HS-5 (cell line): ENCODE measurements around the gene MYMK.

Source experiments
- DNase-seq: peaks from one replicate; pipeline ENCODE4 v3.0.0-alpha.2; 2012; ENCODE audit warnings: low read depth

Gene MYMK

DNA sequence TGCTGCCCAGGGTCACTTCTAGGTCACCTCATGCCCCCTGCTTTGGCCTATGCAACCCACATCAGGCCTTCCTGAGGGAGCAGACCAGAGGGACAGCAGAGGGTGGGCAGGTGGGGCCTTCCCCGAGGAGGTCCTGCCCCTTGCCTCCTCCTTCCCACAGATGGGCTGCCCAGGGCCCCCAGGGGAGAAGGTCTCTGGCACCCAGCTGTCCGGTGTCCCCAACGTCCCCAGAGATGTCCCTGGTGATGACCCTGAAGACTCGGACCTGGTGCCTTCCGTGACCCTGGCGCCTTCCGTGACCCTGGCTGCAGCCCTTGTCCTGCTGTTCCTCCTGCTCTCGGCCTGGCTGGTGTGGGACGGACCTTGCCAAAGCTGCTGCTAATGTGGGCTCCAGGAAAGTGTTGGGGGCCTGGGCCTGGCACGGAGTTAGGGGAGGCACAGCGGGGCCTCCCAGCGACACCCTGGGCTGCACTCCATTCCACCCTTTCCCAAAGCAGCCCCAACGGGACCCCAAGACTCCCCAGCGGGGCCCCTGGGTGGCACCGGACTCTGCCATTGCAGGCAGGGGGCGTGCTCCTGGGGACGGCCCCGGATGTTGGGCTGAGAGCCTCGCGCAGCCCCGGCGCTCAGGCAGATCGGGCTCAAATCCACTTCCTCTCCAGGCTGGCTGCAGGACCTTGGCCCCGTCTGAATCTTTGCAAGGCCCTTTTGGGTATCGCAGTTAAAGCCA lies 39.1 kb downstream of the MYMK start:
- no peak for DNase-seq

DNA sequence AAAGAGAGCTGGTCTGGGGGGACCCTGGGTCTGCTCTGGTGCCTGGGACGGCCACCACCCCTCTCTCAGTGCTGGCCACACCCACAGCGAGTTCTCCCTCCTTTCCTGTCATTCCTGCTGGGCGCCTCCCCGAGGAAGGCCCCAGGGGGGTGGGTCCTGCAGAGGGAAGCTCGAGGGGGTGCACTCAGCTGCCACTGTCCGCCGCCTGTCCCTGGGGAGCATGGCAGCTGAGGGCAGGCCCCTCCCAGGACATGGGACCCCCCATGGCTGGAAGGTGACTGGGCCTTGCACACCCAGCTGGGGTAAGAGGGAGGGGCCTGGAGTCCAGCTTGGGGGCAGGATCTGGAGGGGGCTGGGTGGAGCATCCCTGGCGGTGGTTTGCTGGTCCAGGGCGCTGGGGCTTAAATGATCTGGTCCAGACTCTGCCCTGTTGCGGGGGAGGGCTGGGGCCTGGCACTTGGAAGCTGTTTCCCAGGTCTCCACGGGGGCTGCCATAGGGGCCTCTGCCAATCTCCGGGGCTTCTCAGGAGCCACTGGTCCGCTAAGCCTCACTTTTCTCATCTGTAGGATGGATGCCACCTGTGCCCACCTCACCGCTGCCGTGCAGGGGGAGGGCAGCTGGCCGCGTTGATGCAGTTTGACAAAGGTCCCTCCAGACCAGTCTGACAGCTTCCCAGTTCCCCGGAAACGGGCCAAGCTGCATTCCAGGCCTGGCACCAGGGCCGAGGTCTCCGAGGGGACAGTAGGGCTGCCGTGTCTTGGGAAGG lies 39.9 kb downstream of the MYMK start:
- DNase-seq = no peak

DNA sequence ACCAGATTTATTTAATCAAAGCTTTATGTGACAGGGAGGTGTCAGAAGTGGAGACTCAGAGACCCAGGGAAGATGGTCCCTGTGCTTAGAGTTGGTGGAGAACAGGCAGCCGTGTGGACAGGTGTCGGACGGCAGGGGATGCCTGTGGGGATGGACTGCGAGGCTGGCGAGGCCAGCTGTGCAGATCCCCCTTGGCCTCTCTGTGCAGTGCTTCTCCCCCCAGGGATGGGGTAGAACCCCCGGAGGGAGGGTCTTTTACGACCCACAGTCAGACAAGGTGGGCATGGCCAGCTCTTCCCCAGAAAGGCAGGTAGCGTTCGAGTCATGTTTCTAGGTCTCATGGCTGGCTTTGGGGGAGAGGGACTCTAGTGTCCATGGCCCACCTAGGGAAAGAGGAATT lies 41.1 kb downstream of the MYMK start:
- no peak for DNase-seq

DNA sequence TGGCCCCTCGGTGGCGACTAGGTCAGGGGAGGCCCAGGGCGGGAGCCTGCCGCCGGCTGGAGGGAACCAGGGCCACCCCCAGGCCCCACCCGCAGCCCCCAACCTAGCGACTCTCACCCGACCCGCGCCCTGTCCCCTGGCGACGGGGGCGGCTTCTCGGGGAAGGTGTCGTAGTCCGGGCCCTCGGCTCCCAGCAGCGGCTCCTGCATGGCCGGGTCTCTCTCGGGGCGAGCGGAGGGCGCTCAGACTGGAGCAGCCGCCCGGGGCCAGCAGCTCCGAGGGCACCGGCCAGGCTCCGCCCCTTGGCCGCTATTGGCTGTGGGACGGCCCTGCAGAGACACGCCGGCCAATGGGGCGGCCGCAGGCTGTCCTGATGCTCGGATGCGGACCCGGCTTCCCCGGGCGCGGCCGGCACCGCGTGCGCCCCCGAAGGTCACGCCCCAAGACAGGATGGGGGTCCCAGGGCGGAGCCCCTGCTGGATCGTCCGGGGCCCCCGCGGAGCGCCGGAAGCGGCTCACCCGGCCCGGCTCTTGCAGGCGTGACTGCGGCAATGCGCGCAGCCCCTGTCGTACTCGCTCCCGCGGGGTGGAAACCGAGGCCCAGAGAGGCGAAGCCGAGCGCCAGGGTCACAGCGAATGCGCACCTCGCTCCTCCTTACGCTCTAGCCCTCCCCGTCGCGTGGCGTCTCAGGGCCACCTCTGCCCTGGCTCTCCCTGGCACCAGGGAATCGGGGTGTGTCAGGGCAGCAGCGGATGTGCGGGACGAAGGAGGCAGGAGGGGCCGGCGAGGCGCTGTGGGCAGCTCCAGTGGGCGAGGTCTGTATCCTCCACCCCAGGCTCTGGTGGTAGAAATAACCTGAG lies 45.7 kb downstream of the MYMK start, which contains the start of gene SLC2A6:
SLC2A6 (minus strand) TSS at position 249 of the 861 bp plus-strand sequence; CDS start at position 209, 40 bp downstream.
- DNase-seq = peak; percentile 49

DNA sequence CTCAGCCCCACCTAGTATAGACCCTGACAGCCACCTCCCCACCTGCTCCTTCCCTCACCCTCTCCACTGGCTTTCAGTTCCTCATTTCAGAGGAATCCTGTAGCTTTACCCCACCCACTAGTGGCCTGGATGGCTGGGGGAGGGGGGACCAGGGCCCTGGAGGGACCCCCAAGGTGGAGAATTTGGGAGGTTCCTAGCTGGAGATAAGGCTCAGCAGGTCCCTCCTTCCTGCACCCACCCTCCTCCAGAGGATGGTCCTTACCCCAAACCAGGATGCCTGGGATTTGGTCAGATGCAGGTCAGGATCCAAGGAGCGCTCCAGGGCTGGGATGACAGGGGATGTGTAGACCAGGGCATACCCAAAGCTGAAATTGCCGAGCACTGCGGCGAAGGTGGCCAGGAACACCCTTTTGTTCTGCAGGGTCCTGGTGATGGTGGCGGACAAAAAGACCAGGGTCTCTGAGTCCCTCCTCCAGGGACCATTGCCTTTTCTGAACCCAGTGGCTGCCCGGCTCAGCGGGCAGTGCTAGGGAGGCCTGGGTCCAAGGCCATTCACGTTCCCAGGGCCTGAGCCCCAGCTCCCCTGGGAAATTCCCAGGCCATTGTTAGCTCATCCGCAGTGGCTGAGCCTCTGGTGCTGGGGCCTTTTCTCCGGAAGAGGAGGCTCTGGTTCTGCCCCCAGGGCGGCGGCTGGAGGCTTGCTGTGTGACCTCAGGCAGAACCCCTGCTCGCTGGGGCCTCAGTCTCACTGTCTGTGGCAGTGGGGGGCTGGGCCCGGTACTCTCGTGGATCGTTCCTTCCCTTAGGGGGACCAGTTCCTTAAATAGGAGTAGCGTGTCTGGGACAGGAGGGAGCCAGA lies 46.5 kb downstream of the MYMK start:
- no peak for DNase-seq

DNA sequence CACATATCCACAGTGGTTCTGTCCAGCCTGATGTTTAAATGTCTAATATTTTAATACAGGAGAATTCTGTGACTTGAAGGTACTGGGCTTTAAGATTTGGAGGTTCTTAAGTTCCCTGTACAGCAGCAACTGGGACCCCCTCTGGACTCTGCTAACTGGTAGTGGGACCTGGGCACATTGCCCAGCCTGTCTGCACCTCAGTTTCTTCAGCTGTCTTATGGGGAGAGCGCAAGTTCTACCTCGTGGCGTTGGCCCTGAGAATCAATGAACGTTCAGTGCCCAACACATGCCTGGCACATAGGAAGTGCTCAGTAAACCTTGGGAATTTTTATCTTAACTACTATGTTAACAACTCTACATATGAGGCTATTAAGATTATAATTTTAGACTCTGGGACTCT lies 47.3 kb downstream of the MYMK start:
- no peak for DNase-seq

DNA sequence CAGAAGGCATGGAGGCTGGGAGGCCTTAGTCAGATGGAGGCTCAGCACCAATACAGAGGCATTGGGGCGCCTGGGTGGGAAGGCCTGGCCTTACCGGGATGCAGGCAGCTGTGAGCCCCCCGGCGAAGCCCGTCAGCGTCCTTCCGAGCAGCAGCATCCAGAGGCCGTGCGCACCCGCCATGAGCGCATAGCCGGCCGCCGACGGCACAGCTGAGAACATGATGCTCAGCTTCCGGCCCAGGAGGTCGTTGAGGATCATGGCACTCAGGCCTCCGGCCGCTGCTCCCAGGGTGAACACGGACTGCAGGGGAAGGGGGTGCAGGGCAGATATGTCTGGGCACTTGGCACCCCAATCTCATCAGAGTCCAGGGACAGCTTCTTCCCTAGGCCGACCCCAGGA lies 47.8 kb downstream of the MYMK start:
- DNase-seq = no peak

DNA sequence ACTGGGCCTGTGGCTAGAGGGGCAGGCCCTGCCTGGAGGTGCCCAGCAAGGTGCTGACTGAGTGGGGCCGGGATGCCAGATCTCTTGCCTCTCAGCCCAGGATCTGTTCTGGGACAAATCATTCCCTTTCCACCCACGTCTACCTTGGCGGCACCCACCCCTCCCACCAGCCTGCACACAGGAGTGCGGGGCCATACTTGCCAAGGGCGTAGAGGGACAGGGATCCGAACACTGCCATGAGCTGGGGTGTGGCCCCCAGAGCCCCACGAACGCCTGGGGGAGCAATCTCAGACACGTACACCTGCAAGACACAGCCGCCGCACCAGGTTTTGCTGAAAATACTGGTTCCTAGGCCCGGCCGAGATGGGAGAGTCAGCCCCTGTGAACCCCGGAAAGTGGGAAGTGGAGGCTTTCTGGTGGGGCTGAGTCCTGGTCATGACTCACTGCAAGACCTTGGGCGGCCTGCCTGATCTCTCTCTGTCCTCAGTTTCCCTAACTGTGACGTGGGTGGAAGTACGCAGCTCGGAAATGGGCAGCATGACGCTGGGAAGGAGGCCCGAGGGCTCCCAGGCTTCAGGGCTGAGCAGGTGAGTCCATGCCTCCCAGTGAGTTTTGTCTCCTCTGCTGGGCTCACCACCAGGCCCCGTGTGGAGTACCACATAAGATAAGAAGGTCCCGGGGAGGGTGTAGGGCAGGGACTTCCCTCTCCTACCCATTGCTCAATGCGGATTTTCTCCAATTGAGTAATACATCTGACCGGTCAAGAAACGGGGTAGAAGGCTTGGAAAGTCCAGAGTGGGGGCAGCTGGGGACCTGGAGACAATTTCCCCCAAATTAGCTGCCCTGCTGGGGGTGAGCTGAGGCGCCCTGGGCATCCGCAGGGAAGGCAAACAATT lies 48.5 kb downstream of the MYMK start:
- DNase-seq = no peak

DNA sequence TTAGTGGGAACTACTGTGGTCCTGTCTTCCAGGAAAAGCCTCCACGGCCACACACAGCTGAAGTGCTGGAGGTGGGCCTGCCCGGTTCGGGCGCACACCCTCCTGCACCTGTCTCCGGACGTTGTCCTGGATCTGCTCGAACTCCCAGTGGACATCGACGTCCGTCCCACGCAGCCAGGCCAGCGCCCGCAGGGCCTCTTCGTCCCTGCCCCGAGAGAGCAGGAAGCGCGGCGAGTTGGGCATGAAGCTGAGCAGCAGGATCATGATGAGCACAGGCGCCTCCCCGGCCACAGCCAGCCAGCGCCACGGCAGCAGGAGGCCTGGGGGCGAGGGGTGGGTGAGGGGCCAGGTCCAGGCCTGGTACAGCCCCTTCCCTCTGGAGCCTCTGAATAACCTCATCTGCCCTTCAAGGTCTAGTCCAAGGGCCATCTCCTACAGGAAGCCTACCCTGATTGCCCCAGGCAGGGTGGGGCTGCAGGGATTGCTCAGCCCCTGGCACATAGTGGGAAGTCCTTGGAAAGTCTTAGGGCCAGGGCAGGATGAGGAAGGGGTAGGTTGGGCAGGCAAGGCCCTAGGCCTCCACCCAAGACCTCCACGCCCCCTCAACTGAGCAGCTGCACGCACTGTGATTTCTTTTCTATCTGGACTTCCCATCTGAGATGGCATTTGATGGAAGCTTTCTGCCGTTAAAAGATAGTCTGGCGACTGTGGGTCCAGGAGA lies 49.3 kb downstream of the MYMK start:
- no peak for DNase-seq

DNA sequence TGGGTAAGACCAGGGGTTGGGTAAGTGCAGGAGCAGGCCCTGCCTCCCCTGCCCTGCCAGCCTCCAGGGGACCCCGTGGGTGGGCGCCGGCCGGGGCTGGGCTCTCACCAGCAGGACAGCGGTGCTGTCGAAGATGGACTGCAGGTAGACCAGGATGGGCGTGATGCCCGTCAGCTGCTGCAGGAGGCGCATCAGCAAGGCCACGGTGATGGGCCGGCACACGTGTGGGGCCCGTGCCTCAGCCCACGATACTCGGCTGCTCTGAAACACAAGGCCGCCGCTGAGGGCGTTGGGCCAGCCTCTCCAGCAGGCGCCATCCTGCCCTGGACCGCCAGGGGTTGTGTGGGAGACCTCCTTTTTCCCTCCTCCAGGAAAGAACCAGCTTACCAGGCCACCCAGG lies 49.9 kb downstream of the MYMK start:
- no peak for DNase-seq

DNA sequence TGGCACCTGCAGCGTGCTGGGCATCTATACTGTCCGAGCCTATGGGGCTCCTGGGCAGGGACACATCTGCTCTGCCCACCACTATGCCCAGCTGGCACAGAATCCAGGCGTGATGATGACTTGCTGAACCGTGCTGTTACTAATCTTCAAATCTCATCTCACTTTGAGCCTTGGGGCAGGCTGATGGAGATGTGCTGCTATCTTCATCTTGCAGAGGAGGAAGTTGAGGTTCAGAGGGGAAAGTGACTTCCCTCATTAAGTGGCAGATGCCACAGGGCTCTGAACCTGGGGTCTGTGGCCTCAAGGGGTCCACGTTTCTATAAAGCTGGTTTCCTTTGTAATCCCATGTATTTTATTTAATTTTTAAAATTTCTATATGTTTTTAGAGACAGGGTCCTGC lies 50.5 kb downstream of the MYMK start:
- DNase-seq = no peak

DNA sequence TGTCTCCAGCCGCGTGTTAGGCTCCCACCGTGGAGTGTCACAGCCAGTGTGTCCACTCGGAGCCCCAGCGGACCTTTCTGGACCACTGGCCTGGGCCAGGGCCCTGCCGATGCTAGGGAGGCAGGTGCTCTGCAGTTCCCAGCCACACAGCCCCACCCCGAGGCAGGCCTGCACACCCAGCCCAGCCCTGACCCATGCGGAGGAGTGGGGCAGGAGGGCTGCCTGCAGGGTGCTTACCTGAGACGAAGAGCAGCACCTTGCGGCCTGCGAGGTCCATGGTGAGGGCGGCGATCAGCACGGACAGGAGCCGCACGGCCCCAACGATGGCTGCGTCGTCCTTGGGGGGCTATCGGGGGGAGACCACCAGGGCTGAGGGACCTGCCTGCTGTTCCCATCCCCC lies 51.0 kb downstream of the MYMK start:
- DNase-seq = no peak

DNA sequence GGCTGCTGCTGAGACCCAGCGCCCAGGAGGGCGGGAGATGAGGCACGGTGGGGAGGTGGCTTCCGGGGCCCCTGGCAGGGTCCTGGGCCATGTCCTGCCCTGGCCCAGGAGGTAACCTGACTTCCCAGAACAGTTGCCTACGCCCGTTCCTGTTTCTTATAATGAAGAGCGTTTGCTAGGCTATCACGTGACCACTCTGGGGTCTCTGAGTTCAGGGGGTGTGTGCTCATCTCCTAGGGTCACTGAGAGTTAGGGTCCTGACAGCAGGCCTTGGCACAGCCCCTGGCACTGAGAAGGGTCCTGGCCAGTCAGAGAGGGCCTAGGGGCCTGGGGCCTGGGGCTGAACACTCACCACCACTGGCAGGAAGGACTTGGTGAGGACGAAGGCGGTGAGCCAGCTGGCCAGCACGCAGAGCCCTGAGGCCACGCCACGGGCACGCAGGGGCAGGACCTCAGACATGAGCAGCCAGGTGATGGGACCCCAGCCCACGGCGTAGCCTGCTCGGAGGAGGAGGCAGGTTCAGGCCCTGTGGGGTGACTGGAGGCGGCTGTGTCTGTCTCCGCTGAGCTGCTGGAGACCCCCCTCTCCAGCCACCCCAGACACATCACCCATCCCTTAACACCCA lies 51.9 kb downstream of the MYMK start:
- no peak for DNase-seq

DNA sequence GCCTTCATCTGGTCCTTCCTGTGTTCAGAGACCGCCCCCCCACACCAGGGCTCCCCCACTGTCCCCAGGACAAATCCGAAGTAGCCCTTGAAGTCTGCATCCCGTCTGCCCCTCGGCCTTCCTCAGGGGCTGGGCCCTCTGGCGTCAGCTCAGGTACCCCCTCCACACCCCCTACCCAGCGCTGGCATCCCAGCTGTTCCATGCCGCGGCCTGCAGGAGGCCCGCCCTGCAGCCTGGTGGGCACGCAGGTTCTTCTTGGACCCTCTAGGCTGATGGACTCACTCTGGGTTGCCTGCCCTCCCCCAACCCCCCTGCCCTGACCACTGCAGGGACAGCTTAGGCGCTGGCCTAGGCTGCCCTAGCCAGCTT lies 52.5 kb downstream of the MYMK start:
- DNase-seq = no peak

DNA sequence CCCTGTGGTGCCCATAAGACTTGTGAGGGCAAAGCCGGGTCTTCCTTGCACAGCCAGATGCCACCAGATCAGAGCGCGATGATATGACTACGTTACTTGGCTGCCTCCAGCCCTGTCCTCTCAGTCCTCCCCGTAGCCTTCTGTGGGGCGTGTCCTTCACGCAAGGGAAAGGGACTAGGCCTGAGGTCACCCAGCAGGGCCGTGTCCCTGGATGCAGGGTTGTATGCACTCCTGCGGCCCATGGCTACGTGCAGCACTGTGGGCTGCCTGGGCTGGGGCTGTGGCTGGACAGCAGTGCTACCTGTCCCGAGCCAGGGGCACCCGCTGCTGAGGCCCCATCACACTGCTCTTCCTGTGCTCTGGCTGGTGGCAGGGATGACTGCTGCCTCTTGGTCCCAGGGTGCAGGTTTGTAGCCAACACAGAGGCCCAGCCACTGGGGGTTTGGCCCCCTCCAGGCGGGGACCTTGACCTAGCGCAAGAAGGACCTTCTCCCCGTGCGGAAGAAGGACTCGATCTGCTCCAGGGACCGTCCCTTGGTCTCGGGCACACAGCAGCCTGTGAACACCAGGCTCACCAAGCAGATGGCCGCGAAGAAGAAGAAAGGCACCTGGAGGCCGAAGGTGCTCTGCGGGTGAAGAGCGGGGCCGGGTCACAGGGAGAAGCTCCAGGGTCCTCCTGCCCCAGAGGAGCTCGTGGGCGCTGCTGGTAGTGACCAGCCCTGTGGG lies 53.0 kb downstream of the MYMK start:
- DNase-seq = no peak

DNA sequence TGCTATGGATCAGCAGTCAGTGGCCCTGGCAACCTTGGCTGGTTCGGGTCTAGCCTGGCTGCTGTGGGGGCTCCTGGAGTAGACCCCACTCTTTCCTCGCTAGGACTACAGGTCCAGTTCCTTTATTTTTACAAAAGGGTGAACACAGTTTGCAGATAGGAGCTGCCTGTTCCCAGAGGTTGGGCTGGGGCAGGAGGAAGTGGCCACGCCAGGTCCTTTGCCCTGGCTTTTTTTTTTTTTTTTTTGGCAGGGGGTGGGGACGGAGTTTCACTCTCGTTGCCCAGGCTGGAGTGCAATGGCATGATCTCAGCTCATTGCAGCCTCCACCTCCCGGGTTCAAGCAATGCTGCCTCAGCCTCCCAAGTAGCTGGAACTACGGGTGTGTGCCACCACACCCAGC lies 53.8 kb downstream of the MYMK start:
- DNase-seq = no peak

DNA sequence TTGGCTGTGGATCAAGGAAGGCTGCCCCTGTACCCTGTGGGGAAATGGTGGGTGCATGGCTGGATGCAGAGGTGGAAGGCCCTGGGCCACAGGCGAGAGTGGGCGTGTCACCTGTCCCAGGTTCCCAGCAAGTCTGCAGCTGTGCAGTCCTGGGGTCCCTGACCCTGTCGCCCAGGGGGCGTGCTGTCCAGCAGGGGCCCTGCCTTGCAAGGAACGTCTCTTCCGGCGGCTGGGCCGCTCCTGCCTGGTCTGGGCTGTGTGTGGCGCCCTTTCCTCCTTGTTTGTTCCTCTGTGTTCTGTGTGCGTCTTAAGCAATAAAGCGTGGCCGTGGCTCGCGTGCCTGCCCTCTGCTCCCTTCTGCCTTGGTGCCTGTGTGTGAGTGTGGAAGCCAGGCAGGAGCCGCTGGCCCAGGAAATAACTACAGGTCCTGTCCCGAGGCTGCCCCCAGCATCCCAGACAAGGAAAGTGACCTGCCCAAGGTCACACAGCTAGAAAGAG lies 54.3 kb downstream of the MYMK start:
- no peak for DNase-seq

DNA sequence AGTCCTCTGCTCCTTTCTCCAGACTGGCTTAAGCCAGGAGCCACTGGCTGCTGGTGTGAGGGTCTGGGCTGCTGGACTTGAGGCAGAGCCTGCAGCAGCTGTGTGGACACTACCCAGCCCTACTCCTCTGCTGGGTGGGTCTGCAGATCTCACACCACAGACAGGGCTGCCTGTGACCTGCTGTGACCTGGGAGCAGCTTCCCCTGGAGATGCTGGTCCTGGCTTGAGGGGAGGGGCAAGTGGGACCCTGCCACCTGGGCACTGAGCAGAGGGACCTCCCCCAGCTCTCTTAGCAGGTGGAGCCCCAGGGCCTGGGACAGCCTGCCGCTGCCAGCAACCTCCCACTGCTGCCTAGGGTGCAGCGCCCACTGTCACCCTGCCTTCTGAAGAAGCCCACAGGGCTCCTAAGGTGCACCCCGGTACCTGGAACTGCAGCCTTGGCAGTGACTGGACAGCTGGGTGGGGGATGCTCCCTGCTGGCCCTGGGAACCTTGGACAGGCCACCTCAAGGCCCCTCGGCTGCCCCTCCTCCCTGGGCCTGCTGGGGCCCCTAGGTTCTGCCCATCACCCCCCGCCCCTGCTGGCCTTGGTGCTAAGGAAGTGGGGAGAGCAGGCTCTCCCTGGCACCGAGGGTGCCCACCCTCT lies 55.9 kb downstream of the MYMK start:
- DNase-seq = no peak
